Dermis blood vessel endothelial cell (primary cell): Measurements from ENCODE around the gene CAPN5. TPM values are rescaled to one million over a fixed set of nuclear protein-coding genes. Genes with fewer than 3 reads are reported as not detected.

ENCODE experiments used
- DNase-seq: peaks from one replicate; pipeline ENCODE4 v3.0.0; 2010
- total RNA-seq: library from RNA; depleted of rRNA; stranded (reverse); fragments of >200 nt; gene quantifications from 2 replicates; pipeline ENCODE4 v1.2.3, GENCODE V29; 2014

CAPN5 gene
- total RNA-seq, 1 donor from 2014 or later = 5.6 TPM

- no peak for DNase-seq
These were observed 86.8 kb downstream of the CAPN5 start for GRCh38 chr11:77153276-77154185.

- peak; percentile 10 for DNase-seq
These were observed 87.8 kb downstream of the CAPN5 start for GRCh38 chr11:77154381-77155081.

DNA sequence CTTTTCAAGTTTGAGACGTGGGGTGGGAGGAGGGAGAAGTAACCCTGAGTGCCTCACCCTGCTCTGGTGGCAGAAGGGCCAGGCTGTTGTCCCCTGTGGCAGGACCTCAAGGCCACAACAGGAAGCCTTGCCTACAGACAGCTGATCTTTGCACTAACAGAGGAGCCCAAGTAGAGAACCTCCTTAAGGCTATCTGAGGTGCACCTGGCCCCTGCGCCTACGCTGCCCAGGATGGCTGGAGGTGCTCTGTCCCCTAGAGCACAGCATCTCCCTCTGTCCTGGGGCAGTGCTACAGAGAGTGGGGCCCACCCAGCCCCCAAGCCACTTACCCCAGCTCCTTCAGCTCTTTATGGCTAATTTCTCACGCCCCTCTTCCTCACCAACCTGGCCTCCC is 88.3 kb downstream of the CAPN5 start:
- no peak for DNase-seq

DNA sequence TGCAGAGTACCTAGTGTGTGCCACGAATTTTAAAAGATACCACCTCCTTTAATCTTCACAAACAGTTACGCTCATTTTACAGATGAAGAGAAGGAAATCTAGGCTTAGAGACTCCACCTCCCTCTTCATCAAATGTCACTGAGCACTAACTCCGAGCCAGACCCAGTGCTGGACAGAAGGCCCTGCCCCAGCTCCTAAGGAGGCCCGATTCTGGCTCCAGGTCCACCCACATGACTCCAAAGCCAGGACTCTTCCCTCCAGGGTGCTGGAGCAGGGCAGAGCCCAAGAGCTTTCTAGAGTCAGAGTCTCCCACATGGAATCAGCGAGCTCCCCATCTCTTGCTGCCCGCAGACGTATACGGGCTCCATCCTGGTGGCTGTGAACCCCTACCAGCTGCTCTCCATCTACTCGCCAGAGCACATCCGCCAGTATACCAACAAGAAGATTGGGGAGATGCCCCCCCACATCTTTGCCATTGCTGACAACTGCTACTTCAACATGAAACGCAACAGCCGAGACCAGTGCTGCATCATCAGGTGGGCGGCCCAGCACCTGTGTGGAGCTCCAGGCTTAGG is 88.9 kb downstream of the CAPN5 start:
- DNase-seq = no peak

DNA sequence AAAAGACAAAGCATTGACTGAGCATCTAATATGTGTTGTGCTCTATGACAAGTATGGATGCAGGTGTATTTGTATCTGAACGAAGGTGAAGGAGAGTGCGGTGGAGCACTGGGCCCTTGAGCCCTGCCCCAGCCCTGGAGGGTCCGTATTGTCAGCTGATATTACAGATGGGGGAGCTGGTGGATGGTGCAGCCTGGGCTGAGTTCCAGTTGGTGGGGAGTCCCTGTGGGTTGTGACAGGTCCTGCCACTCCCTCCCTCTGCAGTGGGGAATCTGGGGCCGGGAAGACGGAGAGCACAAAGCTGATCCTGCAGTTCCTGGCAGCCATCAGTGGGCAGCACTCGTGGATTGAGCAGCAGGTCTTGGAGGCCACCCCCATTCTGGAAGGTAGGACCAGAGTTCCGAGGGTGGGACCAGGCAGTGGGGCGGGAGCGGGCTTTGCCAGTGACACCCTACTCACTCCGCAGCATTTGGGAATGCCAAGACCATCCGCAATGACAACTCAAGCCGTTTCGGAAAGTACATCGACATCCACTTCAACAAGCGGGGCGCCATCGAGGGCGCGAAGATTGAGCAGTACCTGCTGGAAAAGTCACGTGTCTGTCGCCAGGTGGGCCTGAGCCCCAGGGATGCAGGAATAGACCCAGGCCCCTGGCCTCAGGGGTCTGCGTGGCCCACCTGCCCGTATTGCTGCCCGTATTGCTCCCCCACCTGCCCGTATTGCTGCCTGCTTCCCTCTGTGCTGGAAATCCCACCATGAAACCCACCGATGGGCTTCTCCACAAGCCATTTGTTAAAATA is 89.8 kb downstream of the CAPN5 start:
- DNase-seq = no peak

DNA sequence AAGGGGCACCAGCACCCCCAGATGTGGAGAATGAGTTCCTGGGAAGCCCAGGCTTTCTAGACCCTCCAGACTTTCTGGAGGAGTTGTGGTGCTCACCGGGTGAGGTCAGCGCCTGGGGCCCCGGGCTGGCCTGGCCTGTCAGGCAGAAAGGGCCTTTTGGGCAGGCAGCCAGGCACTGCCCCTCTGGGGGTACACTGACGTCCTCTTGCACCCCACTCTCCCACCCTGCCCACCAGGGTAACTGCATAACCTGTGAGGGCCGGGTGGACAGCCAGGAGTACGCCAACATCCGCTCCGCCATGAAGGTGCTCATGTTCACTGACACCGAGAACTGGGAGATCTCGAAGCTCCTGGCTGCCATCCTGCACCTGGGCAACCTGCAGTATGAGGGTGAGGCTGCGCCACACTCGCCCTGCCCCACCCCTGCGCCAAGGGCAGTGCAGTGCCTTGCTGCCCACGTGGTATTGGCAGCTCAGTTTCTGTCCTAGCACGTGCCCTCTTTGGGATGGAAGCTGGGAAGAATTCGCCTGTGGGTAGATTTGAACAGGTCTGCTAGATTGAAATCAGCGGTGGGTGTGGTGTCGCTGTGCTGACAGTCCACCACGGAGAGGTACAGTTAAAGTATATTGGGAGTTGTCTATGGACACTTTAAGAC is 91.4 kb downstream of the CAPN5 start:
- DNase-seq = no peak

- no peak for DNase-seq
These were observed 92.6 kb downstream of the CAPN5 start for GRCh38 chr11:77159219-77159936.

DNA sequence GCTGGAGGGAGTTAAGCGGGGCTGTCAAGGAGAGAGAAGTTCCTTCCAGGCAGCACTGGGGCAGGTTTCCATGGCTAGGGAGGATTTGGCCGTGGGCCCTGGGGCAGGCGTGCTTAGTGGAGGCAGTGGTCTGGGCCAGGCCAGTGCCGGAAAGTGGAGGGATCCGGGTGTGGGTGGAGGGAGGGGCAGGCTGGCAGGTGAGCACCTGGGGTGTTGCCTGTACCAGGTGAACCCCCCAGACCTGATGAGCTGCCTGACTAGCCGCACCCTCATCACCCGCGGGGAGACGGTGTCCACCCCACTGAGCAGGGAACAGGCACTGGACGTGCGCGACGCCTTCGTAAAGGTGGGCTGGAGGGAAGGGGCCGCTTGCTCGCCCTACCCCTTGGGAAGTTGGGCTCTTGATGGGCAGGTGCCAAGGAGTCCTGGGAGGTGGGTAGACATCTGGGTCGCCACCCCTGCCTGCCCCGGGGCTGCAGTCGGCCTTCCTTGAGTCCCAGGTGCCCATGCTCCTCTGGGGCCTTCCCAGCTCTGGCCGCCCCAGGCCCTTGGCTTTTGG is 93.2 kb downstream of the CAPN5 start:
- no peak for DNase-seq

GRCh38 chr11:77163271-77163670 is 96.5 kb downstream of the CAPN5 start:
- DNase-seq = no peak

DNA sequence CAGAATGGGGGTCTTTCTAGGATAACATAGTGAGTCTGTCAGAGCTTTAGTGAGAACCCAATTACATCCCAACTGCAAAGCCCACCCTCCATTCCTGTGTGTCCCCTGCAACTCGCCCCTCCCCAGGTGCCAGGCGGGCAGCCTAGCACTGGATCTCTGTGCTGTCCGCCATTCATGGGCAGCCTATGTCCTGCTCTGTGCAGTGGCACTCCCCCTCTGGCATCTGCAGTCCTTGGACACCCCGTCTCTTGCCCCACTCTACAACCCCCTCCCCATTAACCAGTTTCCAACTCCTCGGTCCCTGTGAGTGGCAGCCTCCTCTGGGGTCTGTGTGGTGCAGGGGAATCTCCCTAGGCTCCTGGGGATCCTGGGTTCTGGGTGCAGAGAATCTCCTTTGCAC is 98.3 kb downstream of the CAPN5 start:
- no peak for DNase-seq

DNA sequence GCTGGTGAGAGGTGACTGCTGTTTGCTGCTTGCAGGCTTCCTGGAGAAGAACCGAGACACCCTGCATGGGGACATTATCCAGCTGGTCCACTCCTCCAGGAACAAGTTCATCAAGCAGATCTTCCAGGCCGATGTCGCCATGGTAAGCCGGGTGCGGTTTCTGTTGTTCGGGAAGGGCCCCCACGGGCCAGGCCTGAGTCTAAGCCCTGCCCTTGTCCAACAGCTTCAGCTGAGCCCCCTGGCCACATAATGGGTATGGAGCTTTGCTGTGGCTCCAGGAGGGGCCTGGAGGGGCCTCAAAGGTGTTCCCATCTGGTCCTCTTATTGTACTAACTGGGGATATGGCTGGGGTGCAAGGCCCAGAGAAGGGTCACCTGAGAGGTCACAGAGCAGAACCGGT is 99.2 kb downstream of the CAPN5 start:
- DNase-seq = no peak

- no peak for DNase-seq
These were observed 100.4 kb downstream of the CAPN5 start for GRCh38 chr11:77167111-77167626.

DNA sequence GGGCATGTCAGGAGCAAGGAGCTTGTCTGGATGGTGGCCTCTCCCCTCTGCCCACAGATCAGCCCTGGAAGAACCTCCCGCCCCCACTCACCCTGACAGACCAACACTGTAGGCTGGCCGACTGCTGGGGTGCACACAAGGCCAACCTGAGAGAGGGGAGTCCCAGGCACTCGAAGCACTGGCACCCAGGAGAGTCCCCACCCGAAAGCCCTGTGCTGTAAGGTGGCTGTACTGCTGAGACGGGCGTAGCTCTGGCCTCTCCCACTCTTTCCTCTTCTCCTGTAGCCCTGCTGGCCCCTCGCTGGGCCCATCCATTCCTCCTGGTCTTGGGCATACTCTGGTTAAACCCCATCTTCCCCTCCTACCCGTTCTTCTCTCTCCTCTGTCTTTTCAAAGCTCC is 101.0 kb downstream of the CAPN5 start:
- DNase-seq = no peak

DNA sequence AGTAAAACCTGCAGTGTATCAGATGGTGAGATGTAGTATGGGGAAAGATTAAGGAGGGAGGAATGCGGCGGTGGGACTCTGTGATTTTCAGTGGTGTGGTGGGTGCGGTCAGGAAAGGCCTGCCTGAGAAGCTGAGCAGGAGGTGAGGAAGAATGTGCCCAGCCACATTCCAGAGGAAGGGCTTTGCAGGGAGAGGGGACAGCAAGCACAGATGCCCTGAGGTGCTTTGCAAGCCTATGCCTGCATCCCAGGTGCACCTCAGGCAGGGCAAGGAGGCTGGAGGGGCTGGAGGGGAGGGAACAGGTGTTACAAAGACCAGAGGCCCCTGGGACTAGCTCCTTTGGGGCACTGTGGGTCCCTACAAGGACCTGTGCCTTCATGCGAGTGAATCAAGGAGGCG is 103.3 kb downstream of the CAPN5 start:
- DNase-seq = no peak

GRCh38 chr11:77171254-77171653 is 104.5 kb downstream of the CAPN5 start:
- DNase-seq = no peak

DNA sequence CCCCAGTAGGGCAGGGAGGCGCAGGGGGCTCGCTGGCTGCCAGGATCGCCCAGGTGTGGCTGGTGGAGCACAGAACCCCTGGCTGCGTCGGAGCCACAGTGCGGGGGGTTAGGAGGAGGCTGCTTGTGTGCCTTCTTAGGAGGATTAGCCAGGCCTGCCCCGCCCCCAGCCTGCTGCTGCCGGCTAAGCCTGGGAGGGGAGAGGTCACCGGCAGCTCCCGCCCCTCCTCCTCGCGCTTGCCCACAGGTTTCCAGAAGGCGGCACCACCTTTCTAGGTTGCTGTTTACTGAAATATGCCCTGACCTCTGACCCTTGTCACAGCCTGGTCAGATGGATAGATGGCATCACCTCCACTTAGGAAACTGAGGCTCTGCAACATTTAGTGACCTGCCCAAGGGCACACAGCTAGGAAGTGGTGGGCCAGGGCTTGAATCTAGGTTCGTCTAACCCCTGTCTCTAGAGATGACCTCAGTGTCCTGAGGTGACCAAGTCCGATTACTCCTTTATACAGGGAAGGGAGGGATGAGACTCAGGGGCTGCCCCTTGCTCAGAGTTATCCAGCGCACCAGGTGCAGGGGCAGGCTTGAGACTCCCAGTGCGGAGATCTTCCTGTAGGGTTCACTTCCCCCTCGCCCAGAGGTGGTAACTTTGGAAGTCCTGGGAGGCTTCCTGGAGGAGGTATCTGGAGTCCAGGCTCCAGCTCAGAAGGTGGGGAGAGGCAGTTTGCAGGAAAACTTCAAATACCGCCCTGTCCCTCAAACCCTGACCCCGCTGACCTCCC is 105.3 kb downstream of the CAPN5 start:
- no peak for DNase-seq

DNA sequence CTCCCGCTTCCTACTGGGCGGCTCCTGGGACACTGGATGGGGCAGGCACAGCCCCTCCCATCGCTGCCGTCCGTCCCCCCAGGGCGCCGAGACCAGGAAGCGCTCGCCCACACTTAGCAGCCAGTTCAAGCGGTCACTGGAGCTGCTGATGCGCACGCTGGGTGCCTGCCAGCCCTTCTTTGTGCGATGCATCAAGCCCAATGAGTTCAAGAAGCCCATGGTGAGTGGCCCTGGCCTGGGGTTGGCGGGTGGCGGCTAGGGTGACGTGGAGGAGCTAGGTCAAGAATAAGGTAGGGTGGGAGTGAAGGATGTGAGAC is 105.9 kb downstream of the CAPN5 start:
- DNase-seq = peak; percentile 27

- DNase-seq = peak; percentile 13
These were observed 106.7 kb downstream of the CAPN5 start for GRCh38 chr11:77173494-77173893.

- no peak for DNase-seq
These were observed 107.8 kb downstream of the CAPN5 start for GRCh38 chr11:77174559-77174958.
